Lower leg skin (tissue), 4 donors: ENCODE data around the gene SRSF7. TPM values are rescaled to one million over a fixed set of nuclear protein-coding genes. Genes with fewer than 3 reads are reported as not detected.

Source experiments
- DNase-seq, 2 donors: peaks; one replicate each; pipeline ENCODE4 v3.0.0-alpha.2; 2019; ENCODE audit warnings: low spot score in 2 of 2
- H3K4me3 ChIP-seq: fragments of 200-600 bp; sonication (generic); 2 replicates; pipeline ENCODE4 v1.5.1; 2017; ENCODE audit warnings: mild to moderate bottlenecking, low read depth; ENCODE audit not compliant: poor library complexity, severe bottlenecking
- CTCF ChIP-seq, 3 donors: fragments of 450-650 bp; IDR thresholded peaks; one replicate each; pipeline ENCODE4 v1.5.1; 2016; ENCODE audit warnings: antibody characterized with exemption in 3 of 3, mild to moderate bottlenecking in 3 of 3, moderate library complexity in 2 of 3
- POLR2A ChIP-seq, 2 donors: fragments of 450-650 bp; IDR thresholded peaks; one replicate each; pipeline ENCODE4 v1.6.1; 2016 to 2017; ENCODE audit warnings: antibody characterized with exemption in 2 of 2, mild to moderate bottlenecking in 1 of 2, moderate library complexity in 1 of 2
- WGBS, 2 donors: methylation state at CpG; one replicate each; pipeline ENCODE4 v1.1.5; 2018; 5-methylcytosine and 5-hydroxymethylcytosine counted together
- intact Hi-C: fragments of 100-400 bp; cut with DNase I; formaldehyde crosslinking; loops from one replicate; pipeline ENCODE4 v1.15.0; 2023; ENCODE audit warnings: low total_unique reads
- total RNA-seq, 4 donors: library from RNA; depleted of rRNA; stranded (reverse); fragments of >200 nt; gene quantifications; one replicate each; pipeline ENCODE4 v1.1.0, GENCODE V29; 2016

The SRSF7 gene
- total RNA-seq, 4 donors from 2014 or later: 69.7 to 77.1 (median 72.8) TPM

DNA sequence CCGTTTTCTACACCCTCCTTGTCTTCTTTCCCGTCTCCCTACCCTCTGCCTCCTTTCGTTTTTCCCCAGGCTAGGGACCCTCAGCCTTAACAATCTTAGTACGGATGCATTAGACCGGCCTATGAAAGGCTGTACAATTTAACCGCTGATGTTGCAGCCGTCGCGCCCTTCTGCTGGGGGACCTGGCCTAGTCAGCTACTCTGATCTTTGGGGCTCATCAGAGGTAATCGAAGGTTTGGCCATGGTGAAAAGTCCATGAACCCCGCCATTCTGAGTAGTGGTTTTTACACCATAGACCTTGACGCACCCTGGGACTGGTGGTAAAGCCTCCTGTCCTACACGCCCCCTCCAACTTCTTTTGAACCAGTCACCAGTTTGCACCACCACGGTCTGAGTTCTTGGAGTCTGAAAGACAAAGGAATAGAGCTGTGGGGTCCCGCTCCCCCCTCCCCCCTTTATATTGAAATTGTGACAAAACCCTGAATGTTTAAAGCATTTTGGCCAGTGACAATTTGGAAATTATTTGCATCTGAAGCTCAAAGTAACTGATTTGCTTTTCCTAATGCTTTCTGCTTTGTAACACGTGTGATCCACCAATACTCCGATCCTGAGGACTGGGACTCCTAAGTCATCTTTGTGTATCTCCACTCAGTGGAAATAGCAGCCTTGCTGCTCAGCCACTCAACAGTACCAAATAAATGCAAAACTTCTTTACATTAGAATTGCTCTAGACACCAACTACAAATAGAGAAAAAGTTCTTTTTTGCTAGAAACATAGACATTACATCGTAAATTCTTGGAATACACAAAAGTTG, 642 bp upstream of the SRSF7 start:
- WGBS, 2 donors: 22 to 27% methylated on average over 18 of the region's 18 CpGs
- DNase-seq: no peak
- peak overlapping the region; percentile 23 for H3K4me3 ChIP-seq
- intact Hi-C loops: no loop called here
- TF ChIP-seq CTCF (IDR thresholded peaks at IDR 0.05) (no peak), POLR2A (IDR thresholded peaks at IDR 0.05) (no peak)

- no peak for TF ChIP-seq CTCF (IDR thresholded peaks at IDR 0.05)
- peak in 1 of 2 donors; percentile 80 for TF ChIP-seq POLR2A (IDR thresholded peaks at IDR 0.05)
- peak overlapping the region; percentile 77 for H3K4me3 ChIP-seq
- WGBS, 2 donors: 0% methylated on average over 41 to 44 of the region's 59 CpGs
- DNase-seq: peak; percentile 43 to 93
- intact Hi-C loops: no loop called here
Observed at GRCh38 chr2:38750011-38750890, 910 bp downstream of the SRSF7 start.

GRCh38 chr2:38748943-38749804, 2.0 kb downstream of the SRSF7 start:
- intact Hi-C loops: no loop called here
- DNase-seq: peak in 1 of 2 donors; percentile 48
- H3K4me3 ChIP-seq: no peak overlapping the region
- 58 to 61% methylated on average over 26 of the region's 26 CpGs for WGBS, 2 donors
- no peak for TF ChIP-seq CTCF (IDR thresholded peaks at IDR 0.05)
- no peak for TF ChIP-seq POLR2A (IDR thresholded peaks at IDR 0.05)

GRCh38 chr2:38748391-38748790, 2.8 kb downstream of the SRSF7 start:
- peak in 1 of 2 donors; percentile 45 for DNase-seq
- no peak overlapping the region for H3K4me3 ChIP-seq
- WGBS, 2 donors: 87 to 88% methylated on average over 9 of the region's 9 CpGs
- intact Hi-C loops: no loop called here
- no peak for TF ChIP-seq POLR2A (IDR thresholded peaks at IDR 0.05)
- no peak for TF ChIP-seq CTCF (IDR thresholded peaks at IDR 0.05)

- no peak overlapping the region for H3K4me3 ChIP-seq
- intact Hi-C loops: no loop called here
Observed at GRCh38 chr2:38747819-38748218, 3.3 kb downstream of the SRSF7 start.

More at GRCh38 chr2:38747819-38748218, 3.3 kb downstream of the SRSF7 start:
- no peak for DNase-seq
- TF ChIP-seq POLR2A (IDR thresholded peaks at IDR 0.05) (no peak), CTCF (IDR thresholded peaks at IDR 0.05) (no peak)
- 66 to 68% methylated on average over 5 of the region's 5 CpGs for WGBS, 2 donors
